ENCODE results near the gene MYB.

- TF ChIP-seq CTCF (IDR thresholded peaks at IDR 0.05): no peak
- TF ChIP-seq POLR2A (IDR thresholded peaks at IDR 0.05): no peak
Observed at GRCh38 chr6:135213616-135214015, 32.5 kb downstream of the MYB start.

Measured in esophagus squamous epithelium (tissue), 4 donors.